Endothelial cell of umbilical vein (primary cell): ENCODE data around the gene KCNS3. TPM values are rescaled to one million over a fixed set of nuclear protein-coding genes. Genes with fewer than 3 reads are reported as not detected.

Source experiments
- BruUV-seq: library from RNA; stranded (reverse); fragments of 400-500 nt; replicated peaks from 2 replicates; lab custom pipeline; 2021; lab: Mats Ljungman, UMichigan
- CTCF ChIA-PET: fragments of 300-600, 350-600 bp; sonication (Branson Sonifier 250); formaldehyde crosslinking; loops from one replicate; lab custom pipeline; 2021; ENCODE audit warnings: antibody characterized with exemption, inconsistent platforms; lab: Charles Lee
- POLR2A ChIA-PET: fragments of 300-600, 350-600 bp; sonication (Branson Sonifier 250); formaldehyde crosslinking; loops from one replicate; lab custom pipeline; 2021; ENCODE audit warnings: antibody characterized with exemption, inconsistent platforms; lab: Charles Lee
- DNase-seq: peaks from one replicate; pipeline ENCODE4 v3.0.0-alpha.2; 2011; ENCODE audit warnings: low read depth, low spot score
- FAIRE-seq: peaks from 2 replicates; lab custom pipeline; 2011; peaks lifted over from hg19 to GRCh38; lab: Jason Lieb, UNC
- H2AFZ ChIP-seq: 2 replicates; pipeline ENCODE4 v1.6.0; 2012; ENCODE audit warnings: low read depth, low read length, control low read depth, inconsistent platforms
- H3K27ac ChIP-seq: 2 replicates; pipeline ENCODE4 v1.5.1; 2011; ENCODE audit warnings: low read depth, mild to moderate bottlenecking, control low read depth, low read length, moderate library complexity; ENCODE audit not compliant: insufficient read depth
- H3K27me3 ChIP-seq, 2 experiments: 2 replicates each; pipeline versions ENCODE4 v1.6.0 to v1.6.1; 2011; ENCODE audit warnings: low read length in 2 of 2, mixed read lengths in 1 of 2; ENCODE audit not compliant: control insufficient read depth in 2 of 2, insufficient read depth in 2 of 2
- H3K36me3 ChIP-seq, 2 experiments: 2 replicates in 1 of 2; 3 replicates in 1 of 2; pipeline ENCODE4 v1.5.1; 2011; ENCODE audit warnings: low read length in 2 of 2, mild to moderate bottlenecking in 1 of 2, moderate library complexity in 1 of 2; ENCODE audit not compliant: control insufficient read depth in 2 of 2, insufficient read depth in 2 of 2; ENCODE audit errors: extremely low read depth in 1 of 2
- H3K4me1 ChIP-seq: 3 replicates; pipeline ENCODE4 v1.5.1; 2011; ENCODE audit warnings: mild to moderate bottlenecking, low read length; ENCODE audit not compliant: control insufficient read depth, insufficient read depth; ENCODE audit errors: extremely low read depth
- H3K4me2 ChIP-seq: 2 replicates; pipeline ENCODE4 v1.6.1; 2011; ENCODE audit warnings: low read length, control low read depth, mixed read lengths; ENCODE audit not compliant: insufficient read depth
- H3K4me3 ChIP-seq, 3 experiments: fragments of 200-600 bp in 1 of 3; sonication (generic), shearing (Covaris generic) in 1 of 3; replicated peaks in 1 of 3; 2 replicates each; pipeline ENCODE4 v1.5.1; 2011 to 2016; ENCODE audit warnings: control low read depth in 3 of 3, low read length in 3 of 3, mild to moderate bottlenecking in 2 of 3, inconsistent platforms in 1 of 3, low read depth in 1 of 3, moderate library complexity in 1 of 3; ENCODE audit not compliant: insufficient read depth in 1 of 3
- H3K79me2 ChIP-seq: 2 replicates; pipeline ENCODE4 v1.6.0; 2012; ENCODE audit warnings: low read length, inconsistent platforms; ENCODE audit not compliant: control insufficient read depth, insufficient read depth
- H3K9ac ChIP-seq: replicated peaks from 2 replicates; pipeline ENCODE3; 2011; ENCODE audit warnings: low read length, control low read depth; ENCODE audit not compliant: insufficient read depth; ENCODE audit errors: extremely low read depth
- H3K9me1 ChIP-seq: replicated peaks from 3 replicates; pipeline ENCODE4 v1.6.0; 2011; ENCODE audit warnings: mild to moderate bottlenecking, low read length; ENCODE audit not compliant: control insufficient read depth, insufficient read depth; ENCODE audit errors: extremely low read depth
- H3K9me3 ChIP-seq: replicated peaks from 2 replicates; pipeline ENCODE4 v1.5.1; 2012; ENCODE audit warnings: low read length, inconsistent platforms; ENCODE audit not compliant: control insufficient read depth, insufficient read depth
- H4K20me1 ChIP-seq: replicated peaks from 2 replicates; pipeline ENCODE3; 2011; ENCODE audit warnings: mild to moderate bottlenecking, low read length; ENCODE audit not compliant: control insufficient read depth, insufficient read depth; ENCODE audit errors: extremely low read depth
- EZH2 ChIP-seq: IDR thresholded peaks from 2 replicates; pipeline ENCODE4 v1.6.1; 2012; ENCODE audit warnings: borderline replicate concordance, low read depth, mild to moderate bottlenecking, moderate library complexity, low read length, inconsistent platforms; ENCODE audit not compliant: severe bottlenecking
- FOS ChIP-seq: IDR thresholded peaks from 2 replicates; pipeline ENCODE4 v1.6.1; 2011; ENCODE audit warnings: mild to moderate bottlenecking, low read length, moderate library complexity, borderline replicate concordance; ENCODE audit not compliant: insufficient read depth
- GATA2 ChIP-seq: IDR thresholded peaks from 2 replicates; pipeline ENCODE4 v1.7.0; 2011; ENCODE audit warnings: low read depth, mild to moderate bottlenecking, moderate library complexity, mixed read lengths, low read length; ENCODE audit not compliant: insufficient read length, insufficient read depth
- JUN ChIP-seq: IDR thresholded peaks from 2 replicates; pipeline ENCODE4 v1.6.1; 2011; ENCODE audit warnings: borderline replicate concordance, low read depth; ENCODE audit not compliant: insufficient read length, insufficient read depth
- MYC ChIP-seq: IDR thresholded peaks from one replicate; pipeline ENCODE4 v1.6.1; 2011; ENCODE audit warnings: mild to moderate bottlenecking, low read depth, low read length
- POLR2A ChIP-seq: IDR thresholded peaks from 2 replicates; pipeline ENCODE4 v1.6.1; 2012; ENCODE audit warnings: low read depth, mild to moderate bottlenecking, control low read depth, low read length
- POLR2AphosphoS5 ChIP-seq: IDR thresholded peaks from 2 replicates; pipeline ENCODE4 v1.6.1; 2012; ENCODE audit warnings: low read depth, mild to moderate bottlenecking, control low read depth, low read length, moderate library complexity; ENCODE audit not compliant: insufficient read depth
- dilution Hi-C: fragments of 300-500 bp; cut with MboI; formaldehyde crosslinking; loops from one replicate; pipeline ENCODE4 v1.15.0; 2019; ENCODE audit warnings: low sequenced_read_pairs; ENCODE audit not compliant: extremely low pct_ligation_motif_present
- intact Hi-C: fragments of 100-400 bp; cut with micrococcal nuclease; formaldehyde crosslinking; loops from one replicate; pipeline ENCODE4 v1.10.0; 2022
- polyA plus RNA-seq, 4 experiments: library from polyadenylated mRNA; depleted of rRNA in 3 of 4; stranded (reverse) in 3 of 4; unstranded in 1 of 4; fragments of >200 nt; gene quantifications; 2 replicates each; pipeline versions ENCODE4 v1.2.1 to v1.2.3, GENCODE V29; 2011 to 2012; ENCODE audit warnings: missing spikeins in 1 of 4
- total RNA-seq: library from RNA; stranded (reverse); gene quantifications from 2 replicates; pipeline ENCODE4 v1.2.3, GENCODE V29; 2021
- TF ChIP-seq, protein P1 (sequence below), 2 donors: IDR thresholded peaks; 1 replicate in 1 of 2; 2 replicates in 1 of 2; pipeline ENCODE4 v1.5.1; 2011; ENCODE audit warnings: low read length in 2 of 2, mild to moderate bottlenecking in 2 of 2, moderate library complexity in 2 of 2, control low read depth in 1 of 2, inconsistent platforms in 1 of 2, low read depth in 1 of 2; ENCODE audit not compliant: insufficient read depth in 1 of 2; ENCODE audit errors: extremely low read depth in 1 of 2
- TF ChIP-seq, protein P2 (sequence below): IDR thresholded peaks from 2 replicates; pipeline ENCODE4 v1.6.1; 2011; ENCODE audit not compliant: insufficient read depth, insufficient read length

Gene KCNS3
- total and polyA plus RNA-seq, 2 donors (not counting 3 experiments of a cell fraction or from before 2014, with no cell fraction given): 0.75 to 2.4 TPM

DNA sequence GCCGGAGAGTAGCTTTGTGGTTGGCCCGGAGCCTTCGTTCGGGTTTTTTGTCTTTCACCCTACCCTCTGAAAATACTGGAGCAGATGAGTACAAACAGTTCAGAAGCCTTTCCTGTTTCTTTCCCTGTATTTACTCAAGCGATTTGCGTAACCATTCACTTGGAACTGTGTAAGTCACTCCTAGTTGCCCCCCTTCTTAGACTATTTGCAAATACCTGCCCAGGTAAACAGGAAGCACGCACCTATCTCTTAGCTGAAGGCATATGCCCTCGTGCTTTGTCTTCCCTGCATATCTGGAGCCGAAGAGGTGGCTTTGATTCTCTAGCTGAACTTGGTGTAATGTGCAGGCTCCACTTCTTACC lies 1.4 kb downstream of the KCNS3 start:
- H3K4me2 ChIP-seq: no peak overlapping the region
- dilution Hi-C loops: no loop called here
- POLR2A ChIA-PET: no interaction called here

More for the DNA sequence above, 1.4 kb downstream of the KCNS3 start:
- no peak for DNase-seq
- peaks cover 4% of the 10 kb centered on the region for H3K4me1 ChIP-seq
- no peak for TF ChIP-seq POLR2AphosphoS5
- no peak for TF ChIP-seq FOS
- TF ChIP-seq, protein P1, sequence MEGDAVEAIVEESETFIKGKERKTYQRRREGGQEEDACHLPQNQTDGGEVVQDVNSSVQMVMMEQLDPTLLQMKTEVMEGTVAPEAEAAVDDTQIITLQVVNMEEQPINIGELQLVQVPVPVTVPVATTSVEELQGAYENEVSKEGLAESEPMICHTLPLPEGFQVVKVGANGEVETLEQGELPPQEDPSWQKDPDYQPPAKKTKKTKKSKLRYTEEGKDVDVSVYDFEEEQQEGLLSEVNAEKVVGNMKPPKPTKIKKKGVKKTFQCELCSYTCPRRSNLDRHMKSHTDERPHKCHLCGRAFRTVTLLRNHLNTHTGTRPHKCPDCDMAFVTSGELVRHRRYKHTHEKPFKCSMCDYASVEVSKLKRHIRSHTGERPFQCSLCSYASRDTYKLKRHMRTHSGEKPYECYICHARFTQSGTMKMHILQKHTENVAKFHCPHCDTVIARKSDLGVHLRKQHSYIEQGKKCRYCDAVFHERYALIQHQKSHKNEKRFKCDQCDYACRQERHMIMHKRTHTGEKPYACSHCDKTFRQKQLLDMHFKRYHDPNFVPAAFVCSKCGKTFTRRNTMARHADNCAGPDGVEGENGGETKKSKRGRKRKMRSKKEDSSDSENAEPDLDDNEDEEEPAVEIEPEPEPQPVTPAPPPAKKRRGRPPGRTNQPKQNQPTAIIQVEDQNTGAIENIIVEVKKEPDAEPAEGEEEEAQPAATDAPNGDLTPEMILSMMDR (IDR thresholded peaks at IDR 0.05; ENCODE audit: extremely low read depth in 1 of 2, insufficient read depth in 1 of 2, low read depth in 1 of 2, low read length in 2 of 2): no peak
- no peak for TF ChIP-seq MYC
- TF ChIP-seq JUN: no peak
- TF ChIP-seq, protein P2, sequence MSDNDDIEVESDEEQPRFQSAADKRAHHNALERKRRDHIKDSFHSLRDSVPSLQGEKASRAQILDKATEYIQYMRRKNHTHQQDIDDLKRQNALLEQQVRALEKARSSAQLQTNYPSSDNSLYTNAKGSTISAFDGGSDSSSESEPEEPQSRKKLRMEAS: no peak
- no peak for TF ChIP-seq EZH2
- no peak for TF ChIP-seq GATA2
- no peak for TF ChIP-seq POLR2A
- intact Hi-C loops: loop anchor here (2.0 to 10.0 kb wide), 2 partner anchors 125 to 425 kb away; partner anchors contain the start of gene GEN1
- H3K9me1 ChIP-seq: no peaks in the 10 kb centered on the region
- H2AFZ ChIP-seq: no peak overlapping the region
- H3K27ac ChIP-seq: no peak overlapping the region
- CTCF ChIA-PET: interaction anchor here (1.0 to 1.1 kb wide), 2 partner anchors 12 to 498 kb away, joined by 3 to 4 read pairs; no protein-coding TSS in a partner anchor
- peaks cover 21 to 50% of the 10 kb centered on the region in 2 experiments for H3K27me3 ChIP-seq
- no TSS peak for BruUV-seq
- no peaks in the 10 kb centered on the region for H4K20me1 ChIP-seq
- no peaks in the 10 kb centered on the region for H3K36me3 ChIP-seq
- H3K9ac ChIP-seq: no peak overlapping the region
- H3K9me3 ChIP-seq: no peaks in the 10 kb centered on the region
- no peak overlapping the region for H3K4me3 ChIP-seq
- FAIRE-seq: no peak
- H3K79me2 ChIP-seq: no peaks in the 10 kb centered on the region
